Activated T-helper 1 cell treated with anti-CD3 and anti-CD28 coated beads, Interleukin-12 subunit alpha, Interleukin-12 subunit beta, Interleukin-2, Interleukin-4 antibody, amounts not matched to agents 30 ng/mL and 10 ng/mL and 1 ng/mL, durations not matched to agents 14 hours and 24 hours and 36 hours (primary cell): ENCODE measurements around the gene ITPK1. TPM values are rescaled to one million over a fixed set of nuclear protein-coding genes. Genes with fewer than 3 reads are reported as not detected.

Experiments used
- DNase-seq: peaks from one replicate; pipeline ENCODE4 v3.0.0; 2021; ENCODE audit warnings: low spot score
- H3K27ac Mint-ChIP-seq: one replicate; pipeline ENCODE4 v1.8.0; 2021; ENCODE audit warnings: mild to moderate bottlenecking, mixed read lengths
- H3K27me3 Mint-ChIP-seq: one replicate; pipeline ENCODE4 v1.8.0; 2022; ENCODE audit warnings: mild to moderate bottlenecking, moderate library complexity, mixed read lengths; ENCODE audit not compliant: insufficient read depth
- H3K36me3 Mint-ChIP-seq: one replicate; pipeline ENCODE4 v1.8.0; 2021; ENCODE audit warnings: low read depth, mixed read lengths
- H3K4me1 Mint-ChIP-seq: one replicate; pipeline ENCODE4 v1.8.0; 2021; ENCODE audit warnings: low read depth, mixed read lengths
- H3K4me3 Mint-ChIP-seq: one replicate; pipeline ENCODE4 v1.8.0; 2021; ENCODE audit warnings: mild to moderate bottlenecking, moderate library complexity, mixed read lengths
- H3K9me3 Mint-ChIP-seq: one replicate; pipeline ENCODE4 v1.8.0; 2021; ENCODE audit warnings: mixed read lengths
- intact Hi-C: fragments of 100-400 bp; cut with micrococcal nuclease; formaldehyde crosslinking; loops from one replicate; pipeline ENCODE4 v1.15.1; 2024
- total RNA-seq: library from RNA; stranded (reverse); gene quantifications from 2 replicates; pipeline ENCODE4 v1.2.3, GENCODE V29; 2022

ITPK1 gene
- total RNA-seq, 1 donor from 2014 or later: 71.0 TPM

DNA sequence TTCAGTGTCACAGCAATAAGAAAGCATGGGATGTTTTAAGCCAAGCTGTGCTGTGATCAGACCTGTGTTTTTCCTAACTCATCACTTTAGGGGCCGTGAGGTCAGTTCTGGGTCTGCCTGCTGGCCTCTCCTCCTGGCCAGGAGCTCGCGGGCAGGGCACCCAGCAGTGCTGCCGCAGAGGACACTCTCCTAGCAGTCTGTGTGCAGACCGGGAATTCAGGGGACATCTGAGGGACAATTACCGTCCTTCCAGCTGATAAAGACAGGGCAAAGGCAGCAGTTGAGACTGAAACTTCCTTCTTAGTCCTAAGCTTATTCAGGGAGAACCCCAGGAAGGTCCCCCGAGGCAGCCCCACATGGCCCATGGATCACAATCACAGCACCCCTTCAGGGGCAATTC, 103.2 kb downstream of the ITPK1 start:
- H3K4me1 Mint-ChIP-seq: peaks cover 12% of the 10 kb centered on the region

DNA sequence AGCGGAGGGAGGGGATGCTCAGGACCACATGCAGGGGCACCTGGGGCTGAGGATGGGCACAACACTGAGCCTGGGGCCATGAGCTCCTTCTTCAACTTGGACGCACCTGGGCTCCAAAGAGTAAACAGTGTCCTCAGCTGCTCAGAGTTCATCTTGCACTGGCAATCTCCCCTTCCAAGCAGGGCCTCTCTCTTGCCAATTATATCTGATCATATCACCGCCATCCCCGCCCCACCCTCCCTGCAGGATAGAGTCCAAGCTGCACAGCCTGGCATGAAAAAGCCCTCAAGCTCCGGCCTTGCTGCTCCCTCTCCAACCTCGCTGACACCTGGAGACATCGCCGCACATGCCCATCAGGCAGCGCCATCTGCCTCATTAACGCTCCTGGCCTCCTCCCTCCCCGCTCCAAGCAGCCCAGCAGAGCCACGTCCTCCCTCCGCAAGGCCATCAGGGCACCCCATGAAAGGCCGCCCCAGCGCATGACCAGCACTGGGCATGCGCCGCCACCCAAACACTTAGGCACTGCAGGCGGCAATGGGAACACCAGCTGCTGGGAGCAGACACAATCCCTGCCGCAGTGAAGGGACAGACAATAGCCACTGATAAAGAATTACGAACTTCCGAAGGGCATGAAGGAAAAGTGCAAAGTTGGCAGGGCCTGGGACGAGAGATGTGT, 103.9 kb downstream of the ITPK1 start:
- no peak overlapping the region for H3K4me3 Mint-ChIP-seq
- H3K4me1 Mint-ChIP-seq: peaks cover 12% of the 10 kb centered on the region
- no peak overlapping the region for H3K27ac Mint-ChIP-seq
- H3K27me3 Mint-ChIP-seq: no peaks in the 10 kb centered on the region
- intact Hi-C loops: no loop called here
- no peaks in the 10 kb centered on the region for H3K9me3 Mint-ChIP-seq
- no peaks in the 10 kb centered on the region for H3K36me3 Mint-ChIP-seq
- no peak for DNase-seq

More for the DNA sequence above, 103.2 kb downstream of the ITPK1 start:
- Mint-ChIP-seq H3K36me3 (no peaks in the 10 kb centered on the region), H3K27me3 (no peaks in the 10 kb centered on the region), H3K27ac (no peak overlapping the region), H3K4me3 (no peak overlapping the region), H3K9me3 (no peaks in the 10 kb centered on the region)
- intact Hi-C loops: no loop called here
- no peak for DNase-seq

DNA sequence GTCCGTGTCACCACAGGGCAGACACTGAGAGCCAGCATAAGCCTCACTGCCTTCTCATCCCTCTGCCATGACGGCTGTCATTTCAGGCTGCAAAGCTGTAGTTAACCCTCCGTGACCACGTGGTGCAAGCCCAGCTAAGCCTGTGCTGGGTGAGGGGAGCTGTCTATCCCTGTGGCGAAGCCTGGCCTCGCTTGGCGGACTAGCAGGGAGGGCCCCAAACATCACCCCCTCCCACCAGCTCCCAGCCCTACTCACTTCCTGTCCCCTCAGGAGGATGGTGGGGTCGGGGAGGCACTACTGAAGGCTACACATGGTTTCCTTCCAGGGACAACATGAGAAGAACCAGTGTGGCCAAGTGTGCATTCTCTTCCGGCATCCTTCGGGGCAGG, 104.6 kb downstream of the ITPK1 start:
- no peaks in the 10 kb centered on the region for H3K36me3 Mint-ChIP-seq
- no peaks in the 10 kb centered on the region for H3K27me3 Mint-ChIP-seq
- no peak for DNase-seq
- peaks cover 12% of the 10 kb centered on the region for H3K4me1 Mint-ChIP-seq
- H3K4me3 Mint-ChIP-seq: no peak overlapping the region
- H3K27ac Mint-ChIP-seq: no peak overlapping the region
- intact Hi-C loops: no loop called here
- H3K9me3 Mint-ChIP-seq: no peaks in the 10 kb centered on the region

DNA sequence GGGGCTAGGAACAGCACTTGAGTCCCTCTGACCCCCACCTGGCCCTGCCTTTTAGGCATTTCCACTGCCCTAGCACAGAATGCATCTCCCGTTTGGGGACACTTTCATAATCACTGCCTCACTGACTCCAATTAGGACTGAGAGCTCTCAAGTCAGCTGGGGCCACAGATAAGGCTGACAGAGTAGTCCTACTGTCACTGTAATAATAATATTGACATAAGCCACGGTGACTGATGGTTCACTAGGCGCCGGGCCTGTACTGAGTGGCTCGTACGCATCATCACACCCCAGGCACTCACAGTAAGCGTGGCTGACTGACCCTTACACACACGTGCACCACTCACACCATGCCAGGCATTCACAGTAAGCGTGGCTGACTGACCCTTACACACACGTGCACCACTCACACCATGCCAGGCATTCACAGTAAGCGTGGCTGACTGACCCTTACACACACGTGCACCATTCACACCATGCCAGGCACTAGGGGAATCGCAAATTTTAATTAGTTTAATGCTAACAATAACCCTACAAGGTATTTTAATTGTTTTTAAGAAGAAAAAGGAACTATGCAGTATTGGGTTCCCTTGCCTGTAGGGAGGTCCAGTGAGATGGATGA, 105.1 kb downstream of the ITPK1 start:
- Mint-ChIP-seq H3K4me1 (peaks cover 12% of the 10 kb centered on the region), H3K36me3 (no peaks in the 10 kb centered on the region), H3K4me3 (no peak overlapping the region), H3K27me3 (no peaks in the 10 kb centered on the region), H3K9me3 (no peaks in the 10 kb centered on the region), H3K27ac (no peak overlapping the region)
- DNase-seq: no peak
- intact Hi-C loops: no loop called here

DNA sequence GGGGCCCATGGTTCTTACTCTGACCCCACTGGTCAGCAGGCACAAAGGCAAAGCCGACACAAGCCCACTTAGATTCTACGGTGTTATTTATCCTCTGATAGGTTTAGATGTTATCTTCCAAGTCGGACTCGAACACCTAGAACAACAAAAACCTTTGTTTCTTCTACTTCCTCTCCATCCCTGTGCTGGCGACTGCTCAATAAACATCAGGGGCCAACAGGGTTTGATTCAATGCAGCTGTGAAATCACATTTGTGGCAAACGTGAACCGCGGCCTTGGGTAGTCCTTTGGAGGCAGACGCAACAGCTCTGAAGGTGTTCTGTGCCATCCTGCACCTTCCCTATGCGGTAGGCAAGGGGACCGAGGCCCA, 105.6 kb downstream of the ITPK1 start:
- no peaks in the 10 kb centered on the region for H3K9me3 Mint-ChIP-seq
- intact Hi-C loops: no loop called here
- no peak overlapping the region for H3K4me3 Mint-ChIP-seq
- no peak overlapping the region for H3K27ac Mint-ChIP-seq
- H3K36me3 Mint-ChIP-seq: no peaks in the 10 kb centered on the region
- no peak for DNase-seq
- H3K4me1 Mint-ChIP-seq: peaks cover 12% of the 10 kb centered on the region
- no peaks in the 10 kb centered on the region for H3K27me3 Mint-ChIP-seq

DNA sequence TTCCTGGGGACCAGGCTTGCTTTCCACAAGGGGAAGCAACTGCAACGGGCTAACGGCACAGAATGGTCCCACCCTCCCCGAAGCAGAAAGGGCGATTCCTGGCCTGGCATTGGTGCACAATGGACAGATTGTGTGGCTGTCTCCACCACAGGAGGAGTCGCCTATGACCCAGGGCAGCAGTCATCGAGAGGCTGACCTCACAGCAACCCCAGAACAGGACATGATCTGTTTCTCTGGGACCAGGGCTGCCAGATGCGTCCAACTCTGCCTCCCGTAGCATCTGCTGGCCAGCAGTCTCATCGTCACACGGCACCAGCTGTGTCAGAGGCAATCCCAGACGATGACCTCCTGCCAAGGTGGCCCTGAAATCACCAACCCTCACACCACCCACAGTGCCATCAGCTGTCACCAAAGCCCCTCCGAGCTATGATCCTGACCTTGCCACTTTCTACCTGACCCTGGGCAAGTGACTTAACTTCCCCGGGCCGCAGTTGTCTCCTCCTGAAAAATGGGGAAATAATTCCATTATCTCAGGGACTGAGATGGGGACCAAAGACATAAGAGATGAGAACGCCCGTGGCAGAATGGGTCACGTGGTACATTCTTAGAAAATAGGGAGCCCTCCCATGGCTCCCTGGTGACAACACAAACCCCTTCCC, 106.1 kb downstream of the ITPK1 start:
- H3K36me3 Mint-ChIP-seq: no peaks in the 10 kb centered on the region
- H3K9me3 Mint-ChIP-seq: no peaks in the 10 kb centered on the region
- intact Hi-C loops: no loop called here
- no peak for DNase-seq
- peaks cover 12% of the 10 kb centered on the region for H3K4me1 Mint-ChIP-seq
- H3K4me3 Mint-ChIP-seq: no peak overlapping the region
- H3K27me3 Mint-ChIP-seq: no peaks in the 10 kb centered on the region
- no peak overlapping the region for H3K27ac Mint-ChIP-seq

DNA sequence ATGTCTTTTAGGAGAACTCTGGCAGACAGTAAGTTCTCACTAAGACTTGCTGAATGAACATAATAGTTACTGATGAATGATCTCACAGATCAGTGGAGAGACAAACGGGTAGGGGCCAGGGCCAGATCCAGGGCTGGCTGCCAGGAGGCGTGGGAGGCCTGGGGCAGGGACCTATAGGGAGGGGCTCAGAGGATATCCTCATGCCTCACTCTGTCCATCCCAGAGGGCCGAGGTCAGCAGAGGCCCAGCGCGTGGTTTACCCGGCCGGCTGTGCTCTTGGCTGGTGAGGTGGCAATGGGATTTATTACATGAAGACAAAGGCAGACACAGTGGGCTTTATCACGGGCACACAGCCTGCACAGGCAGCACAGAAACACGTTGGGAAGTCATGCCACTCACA, 107.3 kb downstream of the ITPK1 start:
- intact Hi-C loops: no loop called here
- Mint-ChIP-seq H3K27me3 (no peaks in the 10 kb centered on the region), H3K4me3 (no peak overlapping the region), H3K36me3 (no peaks in the 10 kb centered on the region), H3K4me1 (peaks cover 4% of the 10 kb centered on the region), H3K27ac (no peak overlapping the region), H3K9me3 (no peaks in the 10 kb centered on the region)
- DNase-seq: no peak

DNA sequence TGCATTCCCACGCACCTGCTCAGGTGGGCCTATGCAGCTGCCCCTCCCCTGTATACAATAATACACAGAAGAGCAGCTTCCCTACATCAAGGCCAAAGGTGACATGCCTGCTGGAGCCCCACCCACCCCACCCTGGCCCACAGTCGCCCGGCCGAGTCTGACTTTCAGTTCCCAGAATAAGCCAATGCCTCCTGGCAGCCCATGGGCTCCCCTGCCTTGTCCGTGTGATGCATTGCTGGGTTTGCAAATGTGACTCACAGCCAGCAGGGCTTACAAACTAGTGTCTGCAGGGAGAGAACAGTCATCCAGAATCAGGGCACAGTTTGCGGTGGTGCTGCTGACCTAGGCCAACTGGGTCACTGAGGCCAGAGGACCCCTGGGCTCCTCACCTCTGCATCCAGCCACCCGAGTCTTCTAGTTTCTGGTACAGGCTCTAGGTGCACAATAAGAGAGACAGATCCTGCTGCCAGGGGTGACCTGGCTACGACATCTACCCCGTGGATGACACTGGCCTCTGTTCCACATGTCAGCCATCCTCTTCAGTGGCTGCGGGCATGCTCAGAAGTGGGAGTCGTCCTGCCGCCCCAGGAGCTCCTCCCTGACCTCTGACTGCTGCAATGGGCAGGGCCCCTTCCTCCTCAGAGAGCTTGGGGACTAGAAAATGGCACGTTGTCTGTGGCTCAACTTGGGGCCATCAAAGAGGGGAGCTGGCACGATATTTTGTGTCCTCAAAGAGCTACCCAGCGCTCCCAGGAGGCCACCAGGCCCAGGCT, 108.3 kb downstream of the ITPK1 start:
- Mint-ChIP-seq H3K4me1 (no peaks in the 10 kb centered on the region), H3K27me3 (no peaks in the 10 kb centered on the region), H3K27ac (no peak overlapping the region), H3K4me3 (no peak overlapping the region), H3K9me3 (no peaks in the 10 kb centered on the region), H3K36me3 (no peaks in the 10 kb centered on the region)
- intact Hi-C loops: no loop called here
- DNase-seq: no peak

DNA sequence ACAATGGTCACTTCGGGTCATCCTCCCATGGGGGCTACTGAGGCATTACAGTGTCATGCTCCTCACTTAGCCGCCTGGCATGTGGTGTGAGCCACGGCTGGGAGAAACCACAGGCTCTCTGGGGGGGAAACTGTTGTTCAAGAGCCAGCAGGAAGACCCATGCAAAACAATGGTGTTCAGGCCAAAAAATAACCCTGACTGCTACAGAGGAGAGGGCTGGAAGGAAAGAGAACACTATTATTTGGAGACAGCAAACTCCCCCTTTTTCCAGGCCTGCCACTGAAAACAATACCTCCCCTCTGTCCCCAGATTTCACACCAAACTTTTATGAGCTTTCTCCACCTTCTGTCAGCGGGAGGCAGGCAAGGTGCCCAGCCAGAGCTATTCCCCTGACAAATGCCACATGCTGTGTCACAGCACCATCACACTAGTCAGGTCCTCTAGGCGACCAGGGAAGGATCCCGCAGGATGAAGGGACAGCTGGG, 109.1 kb downstream of the ITPK1 start:
- H3K4me3 Mint-ChIP-seq: no peak overlapping the region
- no peak overlapping the region for H3K27ac Mint-ChIP-seq
- H3K27me3 Mint-ChIP-seq: no peaks in the 10 kb centered on the region
- no peaks in the 10 kb centered on the region for H3K4me1 Mint-ChIP-seq
- H3K36me3 Mint-ChIP-seq: no peaks in the 10 kb centered on the region
- no peak for DNase-seq
- intact Hi-C loops: no loop called here
- no peaks in the 10 kb centered on the region for H3K9me3 Mint-ChIP-seq

DNA sequence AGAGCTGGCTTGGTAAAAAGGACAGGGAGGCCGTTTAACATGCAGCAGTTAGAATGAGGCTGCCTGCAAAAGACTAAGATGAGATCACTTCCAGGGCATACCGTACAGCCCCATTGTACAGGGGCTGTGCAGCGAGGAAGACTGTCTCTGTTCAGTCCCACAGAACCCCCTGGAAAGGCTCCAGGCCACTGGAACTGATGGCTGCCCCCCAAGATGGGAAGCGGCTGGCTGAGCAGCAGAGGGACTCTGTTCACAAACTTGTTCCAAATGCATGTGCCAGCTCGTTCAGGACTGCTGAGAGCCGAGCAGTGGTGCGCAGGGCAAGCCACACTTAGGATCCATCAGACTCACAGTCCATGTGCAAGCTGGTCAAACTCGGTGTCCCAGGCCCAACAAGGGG, 109.9 kb downstream of the ITPK1 start:
- DNase-seq: no peak
- intact Hi-C loops: no loop called here
- Mint-ChIP-seq H3K4me3 (no peak overlapping the region), H3K27ac (no peak overlapping the region), H3K9me3 (no peaks in the 10 kb centered on the region), H3K4me1 (no peaks in the 10 kb centered on the region), H3K27me3 (no peaks in the 10 kb centered on the region), H3K36me3 (no peaks in the 10 kb centered on the region)

DNA sequence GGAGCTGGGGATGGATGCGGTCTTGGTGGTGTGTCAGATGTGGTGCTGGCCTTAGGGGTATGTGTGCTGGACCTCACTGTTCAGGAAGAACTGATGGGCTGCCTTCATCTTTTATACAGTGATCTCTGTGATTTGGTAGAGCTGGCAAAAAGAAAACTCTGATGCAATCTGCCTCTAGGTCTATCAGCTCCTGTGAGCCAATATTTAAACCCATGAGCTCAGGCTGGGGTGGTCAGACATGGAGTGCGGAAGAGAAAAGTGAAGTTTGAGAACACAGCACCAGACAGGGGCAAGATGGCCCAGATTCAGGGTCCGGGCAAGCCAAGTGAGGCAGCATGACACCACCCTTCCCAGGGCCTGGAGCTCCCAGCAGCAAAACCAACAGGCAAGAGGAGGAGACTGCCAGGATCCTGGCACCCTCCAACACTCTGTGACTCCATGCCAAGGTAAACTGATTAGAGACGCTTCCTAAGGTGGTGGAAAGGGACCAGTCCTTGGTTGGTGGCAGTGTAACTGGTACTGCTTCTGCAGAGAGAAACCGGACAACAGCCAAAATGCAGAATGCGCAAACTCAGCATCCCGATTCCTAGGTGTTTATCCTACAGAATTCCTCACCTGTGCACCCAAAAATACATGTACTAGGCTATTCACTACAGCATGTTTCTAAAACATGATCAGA, 110.5 kb downstream of the ITPK1 start:
- Mint-ChIP-seq H3K9me3 (no peaks in the 10 kb centered on the region), H3K4me3 (no peak overlapping the region), H3K27me3 (no peaks in the 10 kb centered on the region), H3K36me3 (no peaks in the 10 kb centered on the region), H3K27ac (no peak overlapping the region), H3K4me1 (no peaks in the 10 kb centered on the region)
- intact Hi-C loops: no loop called here
- no peak for DNase-seq

DNA sequence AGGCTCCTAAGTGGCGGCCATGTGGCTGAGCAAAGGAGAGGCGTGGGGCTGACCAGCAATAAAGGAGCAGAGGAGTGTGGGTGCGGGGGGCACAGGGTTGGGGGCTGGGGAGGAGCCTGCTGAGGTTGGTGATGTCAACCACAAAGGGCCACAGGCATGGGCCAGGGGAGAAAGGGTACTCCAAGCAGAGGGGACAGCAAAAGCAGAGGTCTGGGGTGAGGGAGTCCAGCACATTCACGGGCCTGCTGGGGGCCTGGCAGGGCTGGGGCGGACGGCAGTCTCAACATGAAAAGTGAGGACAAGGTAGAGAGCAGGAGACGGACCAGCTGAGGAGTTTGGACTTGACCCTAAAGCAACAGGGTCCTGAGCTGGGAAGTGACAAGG, 111.0 kb downstream of the ITPK1 start:
- Mint-ChIP-seq H3K4me1 (no peaks in the 10 kb centered on the region), H3K4me3 (no peak overlapping the region), H3K36me3 (no peaks in the 10 kb centered on the region), H3K9me3 (no peaks in the 10 kb centered on the region), H3K27ac (no peak overlapping the region), H3K27me3 (no peaks in the 10 kb centered on the region)
- no peak for DNase-seq
- intact Hi-C loops: no loop called here
